ENCODE results near the gene KCND3.

GRCh38 chr1:111811891-111812290 lies 177.6 kb downstream of the KCND3 start:
- TF ChIP-seq ZBTB10 (tag by site-specific recombination; IDR thresholded peaks at IDR 0.05) (no peak), ZNF324 (tag by site-specific recombination; IDR thresholded peaks at IDR 0.05) (no peak), ZNF501 (tag by site-specific recombination; IDR thresholded peaks at IDR 0.05) (no peak), REST (tag by site-specific recombination; IDR thresholded peaks at IDR 0.05) (no peak), ZNF701 (tag by site-specific recombination; IDR thresholded peaks at IDR 0.05) (no peak), SP7 (tag by site-specific recombination; IDR thresholded peaks at IDR 0.05) (no peak)
- TF ChIP-seq, protein P1, sequence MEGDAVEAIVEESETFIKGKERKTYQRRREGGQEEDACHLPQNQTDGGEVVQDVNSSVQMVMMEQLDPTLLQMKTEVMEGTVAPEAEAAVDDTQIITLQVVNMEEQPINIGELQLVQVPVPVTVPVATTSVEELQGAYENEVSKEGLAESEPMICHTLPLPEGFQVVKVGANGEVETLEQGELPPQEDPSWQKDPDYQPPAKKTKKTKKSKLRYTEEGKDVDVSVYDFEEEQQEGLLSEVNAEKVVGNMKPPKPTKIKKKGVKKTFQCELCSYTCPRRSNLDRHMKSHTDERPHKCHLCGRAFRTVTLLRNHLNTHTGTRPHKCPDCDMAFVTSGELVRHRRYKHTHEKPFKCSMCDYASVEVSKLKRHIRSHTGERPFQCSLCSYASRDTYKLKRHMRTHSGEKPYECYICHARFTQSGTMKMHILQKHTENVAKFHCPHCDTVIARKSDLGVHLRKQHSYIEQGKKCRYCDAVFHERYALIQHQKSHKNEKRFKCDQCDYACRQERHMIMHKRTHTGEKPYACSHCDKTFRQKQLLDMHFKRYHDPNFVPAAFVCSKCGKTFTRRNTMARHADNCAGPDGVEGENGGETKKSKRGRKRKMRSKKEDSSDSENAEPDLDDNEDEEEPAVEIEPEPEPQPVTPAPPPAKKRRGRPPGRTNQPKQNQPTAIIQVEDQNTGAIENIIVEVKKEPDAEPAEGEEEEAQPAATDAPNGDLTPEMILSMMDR (tag by site-specific recombination; IDR thresholded peaks at IDR 0.05): no peak
